Neuronal stem cell (in vitro differentiated cells): ENCODE measurements around the gene MTG1.
"Not testable (repeated sequence)": the region's sequence is repeated elsewhere in the genome, so short reads cannot be mapped to it uniquely, and the experiment has no call there.

ENCODE experiments used
- DNase-seq: peaks from one replicate; pipeline ENCODE4 v3.0.0-alpha.2; 2013; ENCODE audit warnings: low spot score
- H2AFZ ChIP-seq: one replicate; pipeline ENCODE4 v1.6.1; 2013; ENCODE audit warnings: mild to moderate bottlenecking, low read length, inconsistent platforms
- H2AK5ac ChIP-seq: 2 replicates; pipeline ENCODE4 v1.6.1; 2013; ENCODE audit warnings: low read depth, mild to moderate bottlenecking, inconsistent platforms, low read length, moderate library complexity, mixed read lengths
- H2BK120ac ChIP-seq: 2 replicates; pipeline ENCODE4 v1.6.1; 2013; ENCODE audit warnings: low read depth, mild to moderate bottlenecking, inconsistent platforms, low read length, moderate library complexity, mixed read lengths
- H2BK12ac ChIP-seq: one replicate; pipeline ENCODE4 v1.6.1; 2013; ENCODE audit warnings: low read length, inconsistent platforms
- H2BK15ac ChIP-seq: 2 replicates; pipeline ENCODE4 v1.6.1; 2013; ENCODE audit warnings: mild to moderate bottlenecking, low read length, inconsistent platforms, mixed read lengths
- H2BK5ac ChIP-seq: one replicate; pipeline ENCODE4 v1.6.1; 2013; ENCODE audit warnings: inconsistent platforms, mild to moderate bottlenecking, low read length, moderate library complexity
- H3K14ac ChIP-seq: one replicate; pipeline ENCODE4 v1.6.1; 2013; ENCODE audit warnings: low read length, inconsistent platforms
- H3K18ac ChIP-seq: 2 replicates; pipeline ENCODE4 v1.6.1; 2013; ENCODE audit warnings: low read length, inconsistent platforms
- H3K23ac ChIP-seq: 2 replicates; pipeline ENCODE4 v1.6.1; 2013; ENCODE audit warnings: low read depth, mild to moderate bottlenecking, mixed read lengths, low read length, inconsistent platforms; ENCODE audit not compliant: poor library complexity
- H3K27ac ChIP-seq: replicated peaks from 3 replicates; pipeline ENCODE4 v1.5.1; 2013; ENCODE audit warnings: low read length, inconsistent platforms
- H3K27me3 ChIP-seq, 3 experiments: 2 replicates each; pipeline ENCODE4 v1.6.1; 2013; ENCODE audit warnings: low read length in 3 of 3, mild to moderate bottlenecking in 2 of 3, inconsistent platforms in 1 of 3, low read depth in 1 of 3, mixed read lengths in 1 of 3, moderate library complexity in 1 of 3; ENCODE audit not compliant: control insufficient read depth in 3 of 3, insufficient read depth in 3 of 3
- H3K36me3 ChIP-seq, 2 donors: replicated peaks in 1 of 2; 2 replicates each; pipeline ENCODE4 v1.6.1; 2013; ENCODE audit warnings: low read length in 2 of 2; ENCODE audit not compliant: control insufficient read depth in 2 of 2, insufficient read depth in 2 of 2
- H3K4ac ChIP-seq: 2 replicates; pipeline ENCODE4 v1.6.1; 2013; ENCODE audit warnings: inconsistent platforms, mild to moderate bottlenecking, low read length, moderate library complexity
- H3K4me1 ChIP-seq, 2 donors: 1 replicate in 1 of 2; 2 replicates in 1 of 2; pipeline ENCODE4 v1.6.1; 2013; ENCODE audit warnings: low read length in 2 of 2, low read depth in 1 of 2; ENCODE audit not compliant: control insufficient read depth in 2 of 2, insufficient read depth in 1 of 2
- H3K4me2 ChIP-seq: one replicate; pipeline ENCODE4 v1.6.1; 2013; ENCODE audit warnings: mild to moderate bottlenecking, low read length, inconsistent platforms; ENCODE audit not compliant: insufficient read depth, poor library complexity, severe bottlenecking
- H3K4me3 ChIP-seq, 2 donors: 2 replicates each; pipeline ENCODE4 v1.5.1; 2013; ENCODE audit warnings: low read length in 2 of 2, mild to moderate bottlenecking in 2 of 2, inconsistent platforms in 1 of 2, moderate library complexity in 1 of 2
- H3K79me1 ChIP-seq: one replicate; pipeline ENCODE4 v1.6.1; 2013; ENCODE audit warnings: low read depth, mild to moderate bottlenecking, inconsistent platforms, low read length, moderate library complexity
- H3K9ac ChIP-seq: one replicate; pipeline ENCODE4 v1.6.1; 2013; ENCODE audit warnings: mild to moderate bottlenecking, low read depth, low read length, inconsistent platforms; ENCODE audit not compliant: poor library complexity
- H3K9me3 ChIP-seq, 2 donors: replicated peaks in 1 of 2; 2 replicates each; pipeline versions ENCODE3 to v1.6.1; 2013; ENCODE audit warnings: low read length in 2 of 2, mild to moderate bottlenecking in 2 of 2, inconsistent platforms in 1 of 2, low read depth in 1 of 2, mixed read lengths in 1 of 2, moderate library complexity in 1 of 2; ENCODE audit not compliant: control insufficient read depth in 2 of 2, insufficient read depth in 1 of 2
- H4K8ac ChIP-seq: one replicate; pipeline ENCODE4 v1.6.1; 2013; ENCODE audit warnings: low read depth, mild to moderate bottlenecking, inconsistent platforms, low read length, moderate library complexity
- H4K91ac ChIP-seq: one replicate; pipeline ENCODE4 v1.6.1; 2013; ENCODE audit warnings: low read length, low read depth, mild to moderate bottlenecking, inconsistent platforms; ENCODE audit not compliant: poor library complexity
- WGBS, 2 donors: extraction: QIAGEN DNeasy Blood & Tissue Kit; methylation state at CpG; one replicate each; pipeline ENCODE4 v1.1.7; 2013; ENCODE audit warnings: missing lambda C conversion rate in 2 of 2, mixed read lengths in 1 of 2; ENCODE audit not compliant: insufficient read length in 2 of 2, insufficient replicate concordance in 1 of 2; ENCODE audit errors: extremely low coverage in 2 of 2; 5-methylcytosine and 5-hydroxymethylcytosine counted together

The MTG1 gene

DNA sequence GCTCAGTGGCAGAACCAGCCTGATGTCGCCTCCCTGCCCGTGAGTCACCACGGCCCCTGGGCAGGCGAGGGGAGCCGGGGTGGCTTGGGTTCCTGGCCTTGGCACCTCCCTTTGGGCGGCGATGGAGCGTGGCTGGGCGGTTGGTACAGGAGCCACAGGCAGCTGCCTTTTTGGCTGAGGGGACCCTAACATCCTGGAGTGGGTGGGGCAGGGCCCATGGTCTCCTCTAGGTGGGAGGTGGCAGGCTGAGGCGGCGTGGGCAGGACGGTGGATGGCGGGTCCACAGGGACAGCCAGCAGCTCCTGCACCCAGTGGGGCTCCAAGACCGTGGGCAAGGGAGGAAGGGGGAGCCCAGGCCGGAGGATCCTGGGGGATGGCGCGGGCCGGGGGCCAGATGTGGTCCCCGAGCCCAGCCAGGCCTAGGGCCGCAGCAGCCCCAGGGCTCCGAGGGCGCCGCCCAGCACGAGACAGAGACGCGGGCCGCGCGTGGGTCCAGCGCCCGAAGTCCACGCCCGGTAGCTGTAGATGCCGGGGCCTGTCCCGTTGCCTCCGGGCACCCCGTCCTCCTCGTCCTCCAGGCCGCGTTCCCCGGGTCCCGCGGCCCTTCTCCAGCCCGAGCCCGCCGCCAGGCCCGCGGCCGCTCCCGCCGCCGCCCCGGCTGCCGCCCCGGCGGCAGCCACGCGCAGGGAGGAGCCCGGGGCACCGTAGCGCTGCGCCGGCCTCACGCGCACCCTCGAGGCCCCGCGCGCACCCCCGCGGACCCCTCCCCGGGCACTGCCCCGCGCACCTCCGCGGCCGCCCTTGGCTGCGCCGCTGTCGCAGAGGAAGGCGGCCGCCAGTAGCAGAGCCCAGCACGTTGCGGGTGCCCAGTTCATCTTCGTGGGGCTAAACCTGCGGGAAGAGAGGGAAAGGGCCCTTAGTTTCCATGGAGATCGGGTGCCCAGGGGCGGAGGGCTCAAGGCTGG is 29.1 kb downstream of the MTG1 start:
- Histone ChIP-seq H3K27me3 (peaks cover 0 to 6% (median 0%) of the 10 kb centered on the region in 3 experiments), H3K4me1 (no peaks in the 10 kb centered on the region), H2AK5ac (no peak overlapping the region), H3K79me1 (peaks cover 2% of the 10 kb centered on the region), H2BK12ac (no peak overlapping the region), H3K27ac (no peak overlapping the region), H3K4me3 (peak overlapping the region in 1 of 2 donors; percentile 50), H3K9me3 (no peaks in the 10 kb centered on the region), H3K9ac (no peak overlapping the region), H2BK120ac (no peak overlapping the region), H3K23ac (no peak overlapping the region), H3K14ac (peak overlapping the region; percentile 38), H3K4ac (no peak overlapping the region), H3K4me2 (peak overlapping the region; percentile 49), H2BK5ac (peak overlapping the region; percentile 5), H3K18ac (peak overlapping the region; percentile 57), H2BK15ac (no peak overlapping the region), H4K8ac (peak overlapping the region; percentile 43), H4K91ac (no peak overlapping the region), H2AFZ (no peak overlapping the region), H3K36me3 (peaks cover 15 to 34% of the 10 kb centered on the region in 2 donors)
- WGBS, 2 donors = no CpG with 5 or more reads among the region's 88 CpGs
- no peak for DNase-seq

DNA sequence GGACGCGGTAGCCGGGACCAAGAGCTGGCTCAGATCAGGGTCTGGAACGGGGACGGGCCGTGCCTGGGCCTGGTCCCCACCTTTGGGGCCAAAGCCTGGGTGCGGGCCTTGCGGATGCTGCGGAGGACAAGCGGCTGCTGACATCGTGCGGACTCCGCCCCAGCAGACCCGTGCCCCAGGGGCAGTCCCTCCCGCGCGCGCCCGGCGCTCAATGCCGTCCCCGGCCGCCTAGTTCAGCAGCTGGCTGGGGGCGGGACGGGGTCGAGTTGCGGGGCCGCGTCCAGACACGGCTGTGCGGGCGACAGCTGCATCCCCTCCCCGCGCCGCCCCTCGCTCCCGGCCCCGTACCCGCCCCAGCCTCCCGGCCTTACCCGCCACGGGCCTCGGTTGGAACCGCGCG is 30.1 kb downstream of the MTG1 start:
- H3K4me1 ChIP-seq, DNase-seq, H3K4ac ChIP-seq, H3K9me3 ChIP-seq, H3K9ac ChIP-seq, H3K27ac ChIP-seq, H3K79me1 ChIP-seq, H2BK15ac ChIP-seq, H3K14ac ChIP-seq, H3K27me3 ChIP-seq, H2BK120ac ChIP-seq, H3K23ac ChIP-seq, H4K8ac ChIP-seq, H2AFZ ChIP-seq, H3K4me3 ChIP-seq, H2AK5ac ChIP-seq, H2BK12ac ChIP-seq, H4K91ac ChIP-seq, H2BK5ac ChIP-seq, H3K18ac ChIP-seq: not testable (repeated sequence)
- H3K4me2 ChIP-seq = peak overlapping the region; percentile 11
- no CpG with 5 or more reads among the region's 46 CpGs for WGBS, 2 donors
- peaks cover 11 to 24% of the 10 kb centered on the region in 2 donors for H3K36me3 ChIP-seq

GRCh38 chr10:133424601-133425000 is 30.6 kb downstream of the MTG1 start, which contains the start of gene SPRN:
Gene SPRN (minus strand): TSS chr10:133424625. CDS start chr10:133423681, 944 bp downstream.
- not testable (repeated sequence) for H3K27me3 ChIP-seq, H3K14ac ChIP-seq, H2BK5ac ChIP-seq, H3K79me1 ChIP-seq, H3K4me1 ChIP-seq, H2BK15ac ChIP-seq, H2AK5ac ChIP-seq, H2BK120ac ChIP-seq, H4K91ac ChIP-seq, H2BK12ac ChIP-seq, H3K9me3 ChIP-seq, H3K23ac ChIP-seq, DNase-seq, H3K9ac ChIP-seq, H3K27ac ChIP-seq, H3K18ac ChIP-seq, H3K4ac ChIP-seq, H2AFZ ChIP-seq
- Histone ChIP-seq H3K36me3 (peaks cover 6 to 19% of the 10 kb centered on the region in 2 donors), H3K4me2 (peak within 1 kb of the TSS; percentile 49), H4K8ac (peak within 1 kb of the TSS; percentile 43), H3K4me3 (peak within 1 kb of the TSS in 1 of 2 donors; percentile 50)
- WGBS, 2 donors = no CpG with 5 or more reads among the region's 37 CpGs

- not testable (repeated sequence) for DNase-seq, H2BK5ac ChIP-seq, H3K79me1 ChIP-seq, H3K36me3 ChIP-seq, H3K27ac ChIP-seq, H3K14ac ChIP-seq, H2BK15ac ChIP-seq, H3K4me3 ChIP-seq, H2AK5ac ChIP-seq, H4K91ac ChIP-seq, H4K8ac ChIP-seq, H3K27me3 ChIP-seq, H3K23ac ChIP-seq, H3K4me1 ChIP-seq, H3K18ac ChIP-seq, H2BK12ac ChIP-seq, H3K9ac ChIP-seq, H2BK120ac ChIP-seq, H3K4ac ChIP-seq, H3K9me3 ChIP-seq, H2AFZ ChIP-seq, H3K4me2 ChIP-seq
- no CpG with 5 or more reads among the region's 4 CpGs for WGBS, 2 donors
Observed at GRCh38 chr10:133429571-133429970, 35.6 kb downstream of the MTG1 start.
